ENCODE results near the gene LAMB1.

DNA sequence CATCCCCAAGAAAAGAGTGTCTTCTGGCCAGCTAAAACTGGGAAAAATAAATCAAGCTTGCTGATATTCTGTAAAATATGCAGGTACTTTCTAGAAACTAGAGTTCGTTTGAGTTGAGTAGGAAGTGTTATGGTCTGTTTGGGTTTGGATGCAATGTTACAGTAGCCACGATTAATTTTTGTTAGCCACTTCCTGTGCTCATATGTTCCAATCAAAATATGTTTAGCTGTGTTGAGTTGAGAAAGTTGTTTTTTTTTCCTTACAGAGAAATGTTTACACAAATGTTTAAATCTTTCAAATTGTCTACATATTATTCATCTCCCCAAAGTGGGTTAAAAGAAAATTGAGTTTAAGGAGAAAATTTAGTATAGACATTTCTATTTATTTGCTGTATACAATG, 11.3 kb upstream of the LAMB1 start:
- TF ChIP-seq CTCF (IDR thresholded peaks at IDR 0.05; ENCODE audit: insufficient read depth, low read length, poor library complexity, severe bottlenecking) (no peak), EZH2phosphoT487 (conservative IDR thresholded peaks at IDR 0.05; ENCODE audit: low read length) (no peak)
